Activated CD4-positive, alpha-beta T cell treated with anti-CD3 and anti-CD28 coated beads, Interleukin-2, amount 10 ng/mL, durations not matched to agents 7 days and 5 days (primary cell): Measurements from ENCODE around the gene ZCCHC7. TPM values are rescaled to one million over a fixed set of nuclear protein-coding genes. Genes with fewer than 3 reads are reported as not detected.
"Not testable (repeated sequence)": the region's sequence is repeated elsewhere in the genome, so short reads cannot be mapped to it uniquely, and the experiment has no call there.

Experiments used
- CTCF ChIA-PET: fragments of 350-600 bp; sonication (Branson Sonifier 250); formaldehyde crosslinking; loops from one replicate; lab custom pipeline; 2021; ENCODE audit warnings: antibody characterized with exemption; lab: Charles Lee
- POLR2A ChIA-PET: fragments of 350-600 bp; sonication (Branson Sonifier 250); formaldehyde crosslinking; loops from one replicate; lab custom pipeline; 2021; ENCODE audit warnings: antibody characterized with exemption; lab: Charles Lee
- DNase-seq: peaks from one replicate; pipeline ENCODE4 v3.0.0-alpha.2; 2020
- H3K27ac Mint-ChIP-seq: one replicate; pipeline ENCODE4 v1.8.0; 2021; ENCODE audit warnings: mild to moderate bottlenecking, moderate library complexity, mixed read lengths
- H3K27me3 Mint-ChIP-seq: one replicate; pipeline ENCODE4 v1.8.0; 2021; ENCODE audit warnings: mixed read lengths
- H3K36me3 Mint-ChIP-seq: one replicate; pipeline ENCODE4 v1.8.0; 2021; ENCODE audit warnings: low read depth, mixed read lengths
- H3K4me1 Mint-ChIP-seq: one replicate; pipeline ENCODE4 v1.8.0; 2021; ENCODE audit warnings: mixed read lengths
- H3K4me3 Mint-ChIP-seq: one replicate; pipeline ENCODE4 v1.8.0; 2021; ENCODE audit warnings: mild to moderate bottlenecking, moderate library complexity, mixed read lengths
- H3K9me3 Mint-ChIP-seq: one replicate; pipeline ENCODE4 v1.8.0; 2021; ENCODE audit warnings: mixed read lengths
- total RNA-seq, 2 experiments: library from RNA; stranded (reverse); gene quantifications; one replicate each; pipeline ENCODE4 v1.2.3, GENCODE V29; 2021

The ZCCHC7 gene
- total RNA-seq, 2 experiments from 2014 or later, result 22.2 to 24.8 TPM

DNA sequence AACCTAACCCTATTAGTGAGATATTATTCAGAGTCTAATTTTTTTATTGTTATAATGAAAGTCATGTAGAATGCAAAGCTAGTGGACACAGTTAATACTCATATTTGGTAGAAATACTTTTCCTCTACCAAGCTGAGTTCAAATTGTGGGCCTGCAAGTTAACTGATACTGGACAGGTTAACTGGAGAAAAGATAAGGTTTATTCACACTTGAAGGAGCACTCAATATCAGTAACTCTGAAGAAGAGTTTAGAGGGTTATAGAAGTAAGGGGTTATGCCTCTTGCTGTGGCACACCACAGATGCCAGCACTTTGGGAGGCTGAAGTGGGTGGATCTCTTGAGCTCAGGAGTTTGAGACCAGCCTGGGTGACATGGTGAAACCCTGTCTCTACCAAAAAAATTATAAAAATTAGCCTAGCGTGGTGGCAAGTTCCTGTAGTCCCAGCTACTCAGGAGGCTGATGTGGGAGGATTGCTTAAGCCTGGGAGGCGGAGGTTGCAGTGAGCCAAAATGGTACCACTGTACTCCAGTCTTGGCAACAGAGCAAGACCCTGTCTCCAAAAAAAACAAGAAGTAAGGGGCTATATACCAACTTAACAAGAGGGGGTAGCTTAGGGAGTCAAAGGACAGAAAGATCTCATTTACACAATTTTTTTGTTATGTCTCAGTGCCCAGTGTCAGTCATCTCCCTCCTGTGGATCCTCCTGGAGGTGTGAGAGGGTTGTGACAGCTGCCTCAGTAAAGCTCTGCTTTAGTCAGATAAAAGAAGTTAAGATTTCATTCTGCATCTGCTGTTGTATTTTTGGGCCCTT, 180.9 kb downstream of the ZCCHC7 start:
- DNase-seq, result no peak
- Mint-ChIP-seq H3K27ac (peak overlapping the region; percentile 89), H3K27me3 (no peaks in the 10 kb centered on the region), H3K36me3 (peaks cover 34% of the 10 kb centered on the region), H3K9me3 (peaks cover 3% of the 10 kb centered on the region), H3K4me1 (peaks cover 62% of the 10 kb centered on the region), H3K4me3 (peak overlapping the region; percentile 55)
- POLR2A ChIA-PET, result interaction anchor here (0.6 to 0.7 kb wide), 2 partner anchors 218 to 225 kb away, joined by 3 to 4 read pairs; no protein-coding TSS in a partner anchor
- CTCF ChIA-PET, result interaction anchor here (0.7 to 1.7 kb wide), 4 partner anchors 9 to 264 kb away, joined by 4 to 6 read pairs (median 6); partner anchors contain the start of gene ZCCHC7

DNA sequence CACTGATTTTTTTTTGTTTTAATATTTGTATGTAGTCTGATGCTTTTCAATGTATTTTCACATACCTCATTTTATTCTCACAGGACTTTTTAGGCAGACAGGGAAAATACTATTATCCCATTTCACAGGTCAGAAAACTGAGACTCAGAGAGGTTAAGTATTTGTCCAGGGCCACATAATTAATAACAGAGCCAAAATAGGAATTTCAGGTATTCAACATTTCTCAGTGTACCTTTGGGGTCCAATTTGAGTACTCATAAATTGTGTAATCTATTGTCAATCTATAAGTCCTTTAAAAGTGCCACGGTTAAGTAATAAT, 181.4 kb downstream of the ZCCHC7 start:
- Mint-ChIP-seq H3K27me3 (no peaks in the 10 kb centered on the region), H3K4me3 (peak overlapping the region; percentile 55), H3K36me3 (peaks cover 32% of the 10 kb centered on the region), H3K27ac (peak overlapping the region; percentile 89), H3K9me3 (peaks cover 3% of the 10 kb centered on the region), H3K4me1 (peaks cover 58% of the 10 kb centered on the region)
- ChIA-PET POLR2A (interaction anchor here (0.6 kb wide), 1 partner anchor 225 kb away, joined by 4 read pairs; no protein-coding TSS in a partner anchor), CTCF (interaction anchor here (0.7 to 1.7 kb wide), 4 partner anchors 9 to 265 kb away, joined by 3 to 6 read pairs (median 4); no protein-coding TSS in a partner anchor)
- no peak for DNase-seq

DNA sequence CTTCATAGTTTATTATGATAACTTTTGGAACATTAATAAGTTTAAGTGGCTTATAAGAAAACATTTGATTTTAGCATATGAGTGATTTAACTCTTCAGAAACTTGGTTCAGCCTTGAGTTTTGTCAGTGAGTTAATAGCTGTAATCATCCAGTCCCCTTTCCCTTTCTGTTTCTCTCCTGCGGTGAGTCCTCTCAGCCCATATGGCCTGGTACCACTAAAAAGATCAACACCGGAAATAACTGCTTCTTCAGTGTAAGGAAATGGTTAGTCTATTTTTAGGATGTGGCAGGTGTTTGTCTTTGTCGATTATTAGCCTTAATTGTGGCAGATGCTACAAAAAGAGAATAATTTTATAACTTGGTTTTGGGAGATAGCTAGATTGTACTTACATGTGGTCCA, 181.9 kb downstream of the ZCCHC7 start:
- ChIA-PET POLR2A (no interaction called here), CTCF (interaction anchor here (0.7 kb wide), 1 partner anchor 12 kb away, joined by 3 read pairs; no protein-coding TSS in a partner anchor)
- peaks cover 35% of the 10 kb centered on the region for H3K36me3 Mint-ChIP-seq
- DNase-seq, result peak; percentile 73
- H3K27me3 Mint-ChIP-seq, result no peaks in the 10 kb centered on the region
- peak overlapping the region; percentile 89 for H3K27ac Mint-ChIP-seq
- H3K4me1 Mint-ChIP-seq, result peaks cover 58% of the 10 kb centered on the region
- H3K4me3 Mint-ChIP-seq, result peak overlapping the region; percentile 55
- H3K9me3 Mint-ChIP-seq, result peaks cover 3% of the 10 kb centered on the region

DNA sequence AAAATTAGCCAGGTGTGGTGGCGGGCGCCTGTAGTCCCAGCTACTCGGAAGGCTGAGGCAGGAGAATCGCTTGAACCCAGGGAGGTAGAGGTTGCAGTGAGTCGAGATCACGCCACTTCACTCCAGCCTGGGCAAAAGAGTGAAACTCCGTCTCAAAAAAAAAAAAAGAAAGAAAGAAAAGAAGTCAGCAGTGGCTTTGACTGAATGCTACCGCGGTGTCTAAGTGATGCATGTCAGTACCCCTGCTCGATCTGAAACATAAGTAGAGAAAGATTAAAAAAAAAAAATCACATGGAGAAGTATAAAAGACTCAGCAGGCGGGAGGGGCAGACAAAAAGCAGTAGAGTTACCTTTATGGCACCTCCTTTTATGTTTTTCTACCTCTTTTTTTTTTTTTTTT, 182.9 kb downstream of the ZCCHC7 start:
- POLR2A ChIA-PET, DNase-seq, H3K27me3 Mint-ChIP-seq, H3K4me3 Mint-ChIP-seq, H3K9me3 Mint-ChIP-seq, CTCF ChIA-PET: not testable (repeated sequence)
- peaks cover 58% of the 10 kb centered on the region for H3K4me1 Mint-ChIP-seq
- H3K36me3 Mint-ChIP-seq, result peaks cover 32% of the 10 kb centered on the region
- H3K27ac Mint-ChIP-seq, result peak overlapping the region; percentile 89

DNA sequence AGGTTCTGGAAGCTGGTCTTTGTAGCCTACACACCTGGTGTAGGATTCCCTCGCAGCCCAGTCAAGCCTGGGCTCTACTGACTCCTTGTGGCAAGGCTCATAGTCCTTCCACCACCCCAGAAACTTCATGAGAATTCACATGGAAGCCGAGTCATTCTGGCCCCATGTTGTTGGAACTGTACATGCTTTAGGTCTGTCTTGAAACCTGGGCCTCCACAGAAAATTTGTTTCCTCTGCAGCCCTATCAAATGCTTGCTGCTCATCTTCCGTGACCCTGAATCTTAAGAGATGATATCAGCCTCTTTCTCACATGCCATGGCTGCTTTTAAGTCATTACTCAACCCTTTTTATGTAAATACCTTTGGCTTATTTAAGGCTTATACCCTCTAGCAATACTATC, 188.8 kb downstream of the ZCCHC7 start:
- Mint-ChIP-seq H3K9me3 (no peaks in the 10 kb centered on the region), H3K27ac (no peak overlapping the region), H3K27me3 (no peaks in the 10 kb centered on the region), H3K4me1 (peaks cover 7% of the 10 kb centered on the region), H3K4me3 (no peak overlapping the region), H3K36me3 (peaks cover 24% of the 10 kb centered on the region)
- CTCF ChIA-PET, result no interaction called here
- DNase-seq, result peak; percentile 30
- POLR2A ChIA-PET, result no interaction called here

DNA sequence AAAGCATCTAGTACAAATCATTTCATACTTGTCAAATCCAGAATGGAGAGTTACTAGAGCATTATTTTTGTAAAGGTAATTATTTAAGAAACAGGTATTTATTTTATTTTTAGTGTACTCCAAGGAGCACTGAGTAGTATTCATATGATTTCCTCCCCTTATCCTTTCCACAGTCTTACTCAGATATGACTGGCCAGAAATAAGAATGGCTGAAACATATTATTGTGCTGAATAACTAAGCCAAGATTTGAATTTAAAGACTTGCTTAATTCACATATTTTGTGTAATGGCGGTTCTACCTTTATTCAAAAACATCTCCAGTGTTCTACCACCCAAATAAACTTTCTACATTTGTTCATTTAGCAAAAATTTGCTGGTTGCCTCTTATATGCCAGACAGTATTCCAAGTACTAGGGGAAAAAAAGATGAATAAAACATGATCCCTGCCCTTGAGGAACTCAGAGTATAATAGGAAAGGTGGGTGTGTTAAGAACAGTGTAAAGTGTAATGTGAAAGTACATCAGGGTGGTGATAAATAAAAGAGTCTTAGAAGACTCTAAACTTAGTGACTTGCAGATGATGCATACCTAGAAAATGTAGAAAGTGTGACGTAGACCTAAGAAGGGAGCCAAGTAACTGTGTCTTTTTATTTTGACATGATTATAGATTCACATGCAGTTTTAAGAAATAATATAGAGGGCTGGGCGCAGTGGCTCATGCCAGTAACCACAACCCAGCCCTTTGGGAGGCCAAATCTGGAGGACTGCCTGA, 191.7 kb downstream of the ZCCHC7 start:
- no peaks in the 10 kb centered on the region for H3K9me3 Mint-ChIP-seq
- H3K27me3 Mint-ChIP-seq, result no peaks in the 10 kb centered on the region
- peaks cover 8% of the 10 kb centered on the region for H3K36me3 Mint-ChIP-seq
- no peak for DNase-seq
- no peak overlapping the region for H3K4me3 Mint-ChIP-seq
- H3K27ac Mint-ChIP-seq, result no peak overlapping the region
- ChIA-PET CTCF (interaction anchor here (2.2 kb wide), 1 partner anchor 11 kb away, joined by 5 read pairs; no protein-coding TSS in a partner anchor), POLR2A (no interaction called here)
- no peaks in the 10 kb centered on the region for H3K4me1 Mint-ChIP-seq

DNA sequence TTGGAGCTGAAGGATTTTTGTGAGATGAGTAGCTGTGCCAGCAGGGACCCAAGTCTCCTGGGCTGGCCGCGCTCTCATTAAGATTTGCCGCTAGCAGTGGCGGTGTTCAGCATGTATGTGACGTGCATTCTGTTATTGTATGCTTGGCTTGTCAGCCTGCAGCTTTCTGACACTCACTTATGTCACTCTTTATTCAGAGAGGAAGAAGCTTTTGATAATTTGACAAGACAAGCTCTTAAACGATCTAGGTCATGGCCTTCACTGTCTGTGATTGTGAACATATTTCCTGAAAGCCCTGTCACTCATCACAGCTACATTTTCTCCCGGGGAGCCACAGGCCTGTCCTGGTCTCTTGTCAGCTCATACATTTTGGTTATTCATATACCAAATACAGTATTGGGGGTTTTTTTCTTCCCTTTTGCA, 203.9 kb downstream of the ZCCHC7 start:
- DNase-seq, result no peak
- Mint-ChIP-seq H3K27ac (no peak overlapping the region), H3K9me3 (peaks cover 4% of the 10 kb centered on the region), H3K36me3 (peaks cover 7% of the 10 kb centered on the region), H3K4me1 (no peaks in the 10 kb centered on the region), H3K27me3 (no peaks in the 10 kb centered on the region), H3K4me3 (no peak overlapping the region)
- ChIA-PET CTCF (interaction anchor here (1.5 kb wide), 1 partner anchor 451 kb away, joined by 4 read pairs; no protein-coding TSS in a partner anchor), POLR2A (no interaction called here)

DNA sequence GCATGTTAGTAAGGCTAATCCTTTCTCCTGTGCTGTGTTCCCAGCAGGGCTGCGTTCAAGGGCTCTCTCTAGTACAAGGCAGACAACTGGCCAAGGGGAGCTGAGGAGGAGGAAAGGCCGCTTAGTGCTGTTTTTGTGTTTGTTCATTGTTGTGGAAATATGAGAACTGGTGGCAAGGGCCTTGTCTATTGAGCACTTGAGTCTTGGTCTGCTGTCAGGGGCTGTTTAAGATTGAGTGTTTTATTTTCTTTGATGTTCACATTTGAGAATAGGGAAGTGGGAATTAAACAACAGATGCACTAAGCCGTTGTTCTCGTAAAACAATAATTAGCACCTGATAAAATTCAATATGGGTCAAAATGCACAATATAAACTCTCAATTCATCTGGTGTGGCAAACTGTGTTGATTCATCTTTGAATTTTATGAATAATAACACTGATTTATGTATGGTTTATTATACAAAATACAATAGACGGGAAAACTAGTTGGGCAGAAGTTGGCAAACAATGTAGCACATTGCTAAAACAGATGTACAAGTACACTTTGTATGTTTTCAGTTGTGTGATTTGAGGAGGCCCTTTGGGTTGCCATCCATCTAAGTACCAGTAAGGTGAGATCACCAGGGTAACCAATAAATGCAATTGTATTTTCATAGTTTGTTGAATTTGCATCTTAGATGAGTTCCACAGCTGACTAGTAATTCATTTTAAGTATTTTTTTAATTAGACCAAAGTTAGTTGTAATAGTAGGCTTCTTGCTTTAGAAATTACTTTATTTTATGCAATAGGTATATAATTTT, 204.5 kb downstream of the ZCCHC7 start:
- no peaks in the 10 kb centered on the region for H3K27me3 Mint-ChIP-seq
- ChIA-PET POLR2A (no interaction called here), CTCF (interaction anchor here (0.6 to 1.5 kb wide), 2 partner anchors 452 to 487 kb away, joined by 3 to 4 read pairs; no protein-coding TSS in a partner anchor)
- H3K4me1 Mint-ChIP-seq, result no peaks in the 10 kb centered on the region
- H3K27ac Mint-ChIP-seq, result no peak overlapping the region
- peaks cover 4% of the 10 kb centered on the region for H3K9me3 Mint-ChIP-seq
- peaks cover 7% of the 10 kb centered on the region for H3K36me3 Mint-ChIP-seq
- H3K4me3 Mint-ChIP-seq, result no peak overlapping the region
- DNase-seq, result no peak

DNA sequence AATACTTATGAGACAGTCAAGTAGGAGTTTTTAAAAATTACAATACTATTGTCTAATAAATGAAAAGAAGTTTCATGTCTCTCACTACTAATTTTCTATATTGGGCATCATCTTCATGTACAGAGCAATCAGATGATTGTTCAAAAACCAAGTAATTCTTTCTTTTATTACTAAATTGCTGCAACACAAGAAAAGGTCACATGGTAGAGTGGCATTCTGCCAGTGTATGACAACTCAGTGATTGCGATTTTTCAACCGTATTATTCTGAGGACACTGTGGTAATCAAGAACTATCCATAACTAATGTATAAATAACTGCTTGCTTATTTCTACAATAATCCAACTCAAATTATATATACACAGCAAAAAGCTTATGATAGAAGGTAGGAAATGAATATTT, 205.4 kb downstream of the ZCCHC7 start:
- Mint-ChIP-seq H3K27ac (no peak overlapping the region), H3K27me3 (no peaks in the 10 kb centered on the region), H3K36me3 (peaks cover 2% of the 10 kb centered on the region), H3K4me3 (no peak overlapping the region), H3K4me1 (no peaks in the 10 kb centered on the region), H3K9me3 (no peaks in the 10 kb centered on the region)
- POLR2A ChIA-PET, result no interaction called here
- CTCF ChIA-PET, result no interaction called here
- no peak for DNase-seq

DNA sequence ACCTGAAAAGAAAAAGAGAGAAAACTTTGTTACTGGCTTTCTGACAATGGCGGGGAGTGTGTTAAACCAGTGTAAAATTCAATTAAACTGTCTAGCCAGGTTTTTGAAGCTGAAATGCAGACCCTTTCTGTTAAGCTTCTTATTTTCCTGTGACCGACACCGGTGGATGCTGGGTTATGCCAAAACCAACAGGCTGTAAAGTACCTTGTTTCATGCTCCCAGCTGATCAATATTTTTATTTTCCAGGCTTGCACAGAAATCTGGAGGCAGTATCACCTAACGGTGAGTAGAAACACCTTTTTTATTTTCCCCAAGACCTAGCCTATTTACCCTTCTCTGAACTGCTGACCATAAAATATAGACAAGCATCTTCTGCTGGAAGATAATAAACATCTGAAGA, 207.2 kb downstream of the ZCCHC7 start:
- Mint-ChIP-seq H3K4me3 (no peak overlapping the region), H3K4me1 (no peaks in the 10 kb centered on the region), H3K36me3 (peaks cover 2% of the 10 kb centered on the region), H3K27me3 (no peaks in the 10 kb centered on the region), H3K27ac (no peak overlapping the region), H3K9me3 (no peaks in the 10 kb centered on the region)
- no peak for DNase-seq
- CTCF ChIA-PET, result no interaction called here
- POLR2A ChIA-PET, result no interaction called here

DNA sequence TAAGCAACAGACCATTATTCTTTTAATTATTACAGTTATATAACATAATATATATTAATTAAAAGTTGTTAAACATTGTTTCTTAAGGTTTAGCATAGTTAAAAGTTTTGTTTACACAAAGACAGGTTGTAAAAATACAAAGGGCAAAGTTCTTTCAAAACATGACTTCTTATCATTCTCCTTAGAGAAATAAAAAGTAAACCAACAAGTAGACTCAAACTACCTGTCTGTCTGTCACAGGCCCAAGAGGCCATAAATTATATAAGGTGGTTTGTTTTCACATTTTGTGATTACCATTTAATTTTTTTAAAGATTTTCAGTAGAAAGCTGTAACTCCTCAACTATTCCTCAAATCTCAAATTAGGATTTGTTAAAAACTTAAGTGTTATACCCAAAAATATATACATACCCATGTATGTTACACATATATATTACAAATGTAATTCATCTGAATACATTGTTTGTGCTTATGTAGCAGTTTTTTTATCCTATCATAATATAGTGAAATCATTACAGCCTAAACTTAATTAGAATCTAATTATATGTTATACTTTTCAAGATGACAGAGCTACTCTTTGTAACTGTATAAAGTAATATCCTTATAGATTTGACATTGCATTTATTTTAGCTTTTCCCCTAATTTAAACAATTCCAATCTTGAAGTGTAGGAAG, 208.3 kb downstream of the ZCCHC7 start:
- no peak overlapping the region for H3K27ac Mint-ChIP-seq
- H3K9me3 Mint-ChIP-seq, result no peaks in the 10 kb centered on the region
- POLR2A ChIA-PET, result no interaction called here
- no peaks in the 10 kb centered on the region for H3K27me3 Mint-ChIP-seq
- no peaks in the 10 kb centered on the region for H3K36me3 Mint-ChIP-seq
- DNase-seq, result no peak
- CTCF ChIA-PET, result interaction anchor here (0.6 to 0.8 kb wide), 2 partner anchors 19 to 164 kb away, joined by 3 read pairs; no protein-coding TSS in a partner anchor
- H3K4me1 Mint-ChIP-seq, result no peaks in the 10 kb centered on the region
- H3K4me3 Mint-ChIP-seq, result no peak overlapping the region

DNA sequence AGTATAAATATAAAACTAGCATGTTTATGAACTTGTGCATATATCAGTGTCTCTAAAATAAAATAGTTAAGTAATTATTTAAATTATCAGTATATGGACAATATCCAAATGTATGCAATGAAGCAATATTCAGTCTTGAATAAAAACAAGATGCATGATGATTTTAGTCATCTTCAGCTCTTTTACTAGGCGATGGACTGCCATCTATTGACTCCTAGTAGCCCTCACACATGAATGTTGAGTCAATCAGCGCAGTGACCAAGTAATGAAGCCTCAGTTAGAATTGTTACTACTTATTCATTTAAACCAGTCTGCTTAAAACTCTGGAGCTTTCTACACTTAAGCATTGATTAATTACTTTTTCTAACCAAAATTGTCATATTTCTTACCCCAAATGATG, 209.2 kb downstream of the ZCCHC7 start:
- Mint-ChIP-seq H3K27ac (no peak overlapping the region), H3K36me3 (no peaks in the 10 kb centered on the region), H3K4me1 (no peaks in the 10 kb centered on the region), H3K27me3 (no peaks in the 10 kb centered on the region), H3K9me3 (no peaks in the 10 kb centered on the region), H3K4me3 (no peak overlapping the region)
- CTCF ChIA-PET, result interaction anchor here (0.6 to 1.2 kb wide), 4 partner anchors 13 to 349 kb away, joined by 3 read pairs; no protein-coding TSS in a partner anchor
- POLR2A ChIA-PET, result no interaction called here
- DNase-seq, result peak; percentile 14
